K562 (cell line): ENCODE measurements around the gene CHIC2. TPM values are rescaled to one million over a fixed set of nuclear protein-coding genes. Genes with fewer than 3 reads are reported as not detected.
A peak's percentile ranks its signal among the peaks of the same experiment; 100 is the strongest.

ENCODE experiments used
- ETV6 ChIP-seq, 3 experiments: fragments of 150-350 bp in 1 of 3; sonication (generic) in 1 of 3; formaldehyde crosslinking in 1 of 3; IDR thresholded peaks; 2 replicates each; pipeline versions ENCODE4 v1.6.1 to v1.8.0; 2014 to 2022; ENCODE audit warnings: borderline replicate concordance in 2 of 3, low read depth in 2 of 3, antibody characterized with exemption in 1 of 3, low read length in 1 of 3, mild to moderate bottlenecking in 1 of 3, missing genetic modification reagents in 1 of 3
- GTF3C2 ChIP-seq: IDR thresholded peaks from 3 replicates; pipeline ENCODE4 v1.6.1; 2011; ENCODE audit warnings: borderline replicate concordance, mild to moderate bottlenecking, moderate library complexity; ENCODE audit not compliant: insufficient read length; ENCODE audit errors: extremely low read depth
- KAT2B ChIP-seq: IDR thresholded peaks from one replicate; pipeline ENCODE4 v1.6.1; 2012; ENCODE audit warnings: low read depth, mild to moderate bottlenecking, control low read depth, inconsistent platforms, low read length, moderate library complexity
- LARP7 ChIP-seq: fragments of 450-650 bp; IDR thresholded peaks from 2 replicates; pipeline ENCODE4 v1.6.1; 2016
- MECOM ChIP-seq: fragments of 250-450 bp; sonication (Bioruptor Pico); IDR thresholded peaks from 2 replicates; pipeline ENCODE4 v1.8.0; 2022; ENCODE audit warnings: inconsistent platforms
- MEIS2 ChIP-seq: fragments of 450-650 bp; IDR thresholded peaks from 2 replicates; pipeline ENCODE4 v1.6.1; 2014; ENCODE audit warnings: mild to moderate bottlenecking; ENCODE audit not compliant: partially characterized antibody
- MLX ChIP-seq, 2 experiments: fragments of 450-650 bp in 1 of 2; sonication (generic) in 1 of 2; formaldehyde crosslinking; conservative IDR thresholded peaks; 2 replicates each; pipeline versions ENCODE4 v1.4.0 to v1.8.1; 2020 to 2022; ENCODE audit warnings: mild to moderate bottlenecking in 1 of 2, missing genetic modification reagents in 1 of 2
- PHF20 ChIP-seq: fragments of 450-650 bp; IDR thresholded peaks from 2 replicates; pipeline ENCODE4 v1.6.1; 2018; ENCODE audit not compliant: partially characterized antibody
- PML ChIP-seq: IDR thresholded peaks from 2 replicates; pipeline ENCODE4 v1.6.1; 2012; ENCODE audit warnings: low read length, inconsistent platforms
- SFPQ ChIP-seq: fragments of 200-400 bp; formaldehyde crosslinking; IDR thresholded peaks from 2 replicates; pipeline ENCODE4 v1.6.1; 2017; ENCODE audit warnings: mild to moderate bottlenecking, low read depth, low read length, moderate library complexity
- SMARCC2 ChIP-seq: fragments of 450-650 bp; IDR thresholded peaks from 2 replicates; pipeline ENCODE4 v1.6.1; 2017; ENCODE audit warnings: antibody characterized with exemption, moderate library complexity, mild to moderate bottlenecking, low read depth
- SNAPC5 ChIP-seq: fragments of 250-450 bp; sonication (Bioruptor Pico); IDR thresholded peaks from 2 replicates; pipeline ENCODE4 v1.8.0; 2021; ENCODE audit warnings: moderate library complexity, mild to moderate bottlenecking, inconsistent platforms
- SP2 ChIP-seq: IDR thresholded peaks from 2 replicates; pipeline ENCODE4 v1.6.1; 2011; ENCODE audit warnings: mild to moderate bottlenecking, low read depth, low read length, moderate library complexity; ENCODE audit not compliant: poor library complexity, severe bottlenecking; ENCODE audit errors: extremely low read depth
- YY1 ChIP-seq, 3 experiments: IDR thresholded peaks; 2 replicates each; pipeline ENCODE4 v1.6.1; 2011; ENCODE audit warnings: low read length in 2 of 3, mild to moderate bottlenecking in 2 of 3, moderate library complexity in 2 of 3, borderline replicate concordance in 1 of 3, control low read depth in 1 of 3, low read depth in 1 of 3; ENCODE audit not compliant: insufficient read depth in 3 of 3, insufficient replicate concordance in 2 of 3, control insufficient read depth in 1 of 3, insufficient read length in 1 of 3; ENCODE audit errors: extremely low read depth in 1 of 3
- ZBTB26 ChIP-seq: fragments of 450-650 bp; formaldehyde crosslinking; IDR thresholded peaks from 2 replicates; pipeline ENCODE4 v1.4.0; 2022; ENCODE audit warnings: missing genetic modification characterization
- ZNF507 ChIP-seq: conservative IDR thresholded peaks from 2 replicates; pipeline ENCODE4 v1.6.1; 2017; ENCODE audit warnings: missing genetic modification characterization, missing compliant biosample characterization
- ZNF512 ChIP-seq: IDR thresholded peaks from 2 replicates; pipeline ENCODE4 v1.6.1; 2016; ENCODE audit warnings: missing genetic modification characterization, missing compliant biosample characterization
- ZNF551 ChIP-seq: fragments of 250-450 bp; sonication (Bioruptor Pico); IDR thresholded peaks from 2 replicates; pipeline ENCODE4 v1.5.0; 2021; ENCODE audit warnings: mild to moderate bottlenecking, moderate library complexity
- polyA plus RNA-seq, 8 experiments: library from polyadenylated mRNA; depleted of rRNA in 4 of 8; stranded (reverse) in 5 of 8; unstranded in 3 of 8; fragments of >200 nt; fragmentation: Nextera tagmentation in 2 of 8; fragmentation: Illumina TruSeq in 1 of 8; extraction: Ambion mirVana in 2 of 8; extraction: Trizol in 1 of 8; gene quantifications; 2 replicates each; pipeline versions ENCODE4 v1.2.1 to v1.2.3, GENCODE V29; 2011 to 2014; ENCODE audit warnings: inconsistent platforms in 1 of 8, missing spikeins in 1 of 8
- total RNA-seq, 7 experiments: library from RNA; depleted of rRNA in 6 of 7; stranded (reverse); fragments of >200 nt in 6 of 7; fragmentation: Illumina TruSeq in 2 of 7; extraction: Trizol in 2 of 7; gene quantifications; 2 replicates each; pipeline versions ENCODE4 v1.2.1 to v1.2.3, GENCODE V29; 2011 to 2021; ENCODE audit warnings: low replicate concordance in 1 of 7

The CHIC2 gene
- total and polyA plus RNA-seq, 9 of the 15 experiments (the other 6 are each of a cell fraction or from before 2014, with no cell fraction given) = 0.89 to 25.1 (median 12.1) TPM

- TF ChIP-seq ZNF512 (tag) (no peak), PHF20 (no peak), ZNF507 (tag) (no peak), YY1 (IDR thresholded peaks at IDR 0.05; ENCODE audit: borderline replicate concordance in 1 of 3, control insufficient read depth in 1 of 3, extremely low read depth in 1 of 3, insufficient read depth in 3 of 3, insufficient read length in 1 of 3, insufficient replicate concordance in 2 of 3, low read depth in 1 of 3, low read length in 2 of 3) (no peak), ZBTB26 (CRISPR knock-in tag) (no peak), SP2 (no peak), ETV6 (IDR thresholded peaks at IDR 0.05; ENCODE audit: borderline replicate concordance in 1 of 2, low read depth in 2 of 2, low read length in 1 of 2) (peak in 1 of 2 experiments; percentile 82; a peak in 2 of 4 replicates), ETV6 (CRISPR knock-in tag; IDR thresholded peaks at IDR 0.05; ENCODE audit: borderline replicate concordance) (no peak), LARP7 (no peak), PML (peak; percentile 63; the same call in 1 of the 2 replicates), MECOM (CRISPR knock-in tag) (no peak), SFPQ (no peak), MLX (CRISPR knock-in tag; conservative IDR thresholded peaks at IDR 0.05) (no peak), ZNF551 (CRISPR knock-in tag) (no peak), MEIS2 (peak; percentile 96), GTF3C2 (no peak), SNAPC5 (no peak), KAT2B (no peak), SMARCC2 (no peak)
Observed at GRCh38 chr4:54066718-54067129, 2.3 kb upstream of the CHIC2 start (continued).
